GM19193 (cell line): ENCODE measurements around the gene PRXL2B.

Source experiments
- POLR2A ChIP-seq: IDR thresholded peaks from 4 replicates; pipeline ENCODE4 v1.6.1; 2011; ENCODE audit not compliant: insufficient read depth, insufficient read length; ENCODE audit errors: extremely low read depth

PRXL2B gene

GRCh38 chr1:2629627-2630497, 43.3 kb downstream of the PRXL2B start:
- TF ChIP-seq POLR2A: no peak

GRCh38 chr1:2630498-2631135, 44.0 kb downstream of the PRXL2B start:
- TF ChIP-seq POLR2A: no peak

DNA sequence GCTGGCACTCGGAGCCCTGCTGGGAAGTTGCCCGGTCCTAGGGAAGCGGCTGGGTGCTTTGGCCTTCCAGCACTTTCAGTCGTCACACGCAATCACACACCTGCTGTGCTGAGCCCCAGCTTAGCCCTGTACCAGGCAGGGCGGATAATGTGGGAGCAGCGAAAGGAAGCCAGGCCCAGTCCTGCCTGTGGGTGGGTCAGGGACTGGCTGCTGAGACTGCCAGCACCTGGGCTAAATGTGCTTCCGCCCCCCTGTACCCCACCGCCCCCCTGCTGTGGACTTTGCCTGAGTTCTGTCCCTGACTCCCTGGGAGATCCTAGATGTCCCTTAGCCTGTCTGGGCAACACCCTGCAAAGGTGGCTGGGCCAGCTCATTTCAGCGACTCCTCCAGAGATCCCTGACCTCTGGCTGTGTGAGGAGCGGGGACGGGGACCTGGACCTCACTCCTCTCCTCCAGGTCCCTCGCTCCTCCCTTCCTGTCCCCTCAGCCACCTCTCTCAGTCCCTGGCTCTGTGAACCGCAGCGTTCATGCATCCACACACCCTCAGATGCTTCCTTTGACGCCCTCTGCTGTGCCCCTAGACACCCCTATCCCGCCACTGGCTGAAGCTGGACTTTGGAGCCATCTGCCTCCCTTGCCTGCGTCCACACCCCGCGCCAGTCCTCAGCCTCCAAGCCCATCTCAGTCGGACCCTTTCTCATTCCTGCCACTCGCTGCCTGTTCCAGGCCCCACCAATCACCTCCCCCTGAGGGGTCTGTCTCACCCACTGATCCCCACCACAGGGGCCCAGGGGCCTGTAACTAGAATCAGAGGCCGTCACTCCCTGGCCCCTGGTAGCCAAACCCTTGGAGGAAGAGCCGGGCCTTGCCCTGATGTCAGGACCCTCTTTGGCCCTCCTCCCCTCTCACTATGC, 44.8 kb downstream of the PRXL2B start:
- TF ChIP-seq POLR2A: no peak

DNA sequence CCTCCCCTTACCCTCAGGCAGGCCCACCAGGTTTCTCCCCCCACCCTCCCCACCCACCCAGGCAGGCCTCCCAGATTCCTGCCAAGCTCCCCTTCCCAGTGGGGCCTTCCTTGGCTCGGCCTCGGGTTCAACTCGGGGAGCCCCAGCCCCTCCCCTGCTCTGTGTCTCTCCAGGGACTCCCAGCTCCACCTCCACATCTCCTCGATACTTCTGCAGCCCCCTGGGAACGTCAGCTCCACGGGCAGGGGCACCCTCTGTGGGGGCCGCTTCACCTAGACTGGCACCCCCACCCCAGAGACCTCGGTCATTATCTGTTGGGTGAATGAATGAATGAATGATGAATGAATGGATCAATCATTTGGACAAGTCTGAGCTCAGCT, 45.5 kb downstream of the PRXL2B start:
- TF ChIP-seq POLR2A: no peak

GRCh38 chr1:2632561-2633361, 46.2 kb downstream of the PRXL2B start, which contains the start of gene MMEL1:
Gene MMEL1 (minus strand): TSS chr1:2633016. CDS start chr1:2629484, 3,532 bp downstream.
- no peak for TF ChIP-seq POLR2A

GRCh38 chr1:2633366-2633935, 46.9 kb downstream of the PRXL2B start:
- no peak for TF ChIP-seq POLR2A

GRCh38 chr1:2633936-2634491, 47.4 kb downstream of the PRXL2B start:
- no peak for TF ChIP-seq POLR2A

DNA sequence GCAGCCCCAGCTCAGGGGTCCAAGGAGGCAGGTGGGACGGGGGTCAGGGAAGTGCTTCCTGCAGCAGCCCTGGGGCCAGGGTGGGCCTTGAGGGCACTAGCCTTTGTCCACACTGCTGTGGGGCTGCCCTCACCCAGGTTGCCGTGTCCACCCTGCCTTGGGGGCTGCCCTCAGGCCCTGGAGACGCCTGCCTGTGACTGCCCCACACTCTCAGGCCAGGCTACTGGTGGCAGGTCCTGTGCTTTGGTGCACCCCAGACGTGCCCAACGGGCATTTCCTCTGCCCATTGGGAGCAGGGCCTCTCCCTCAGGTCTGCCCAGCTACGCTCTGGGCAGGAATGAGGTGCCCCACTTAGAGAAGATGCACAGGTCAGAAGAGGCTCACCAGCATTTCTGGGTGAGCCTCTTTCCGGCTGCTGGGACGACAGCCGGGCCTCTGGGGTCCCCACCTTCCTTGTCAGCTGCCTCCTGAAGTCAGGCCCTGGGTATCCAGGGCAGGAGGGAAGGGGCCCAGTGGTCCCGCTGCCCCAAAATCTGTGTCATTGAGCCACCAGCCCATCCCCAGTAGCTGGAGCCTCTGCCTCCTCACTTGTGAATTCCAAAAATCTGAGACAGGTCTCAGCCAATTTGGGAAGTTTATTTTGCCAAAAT, 48.9 kb downstream of the PRXL2B start:
- no peak for TF ChIP-seq POLR2A

DNA sequence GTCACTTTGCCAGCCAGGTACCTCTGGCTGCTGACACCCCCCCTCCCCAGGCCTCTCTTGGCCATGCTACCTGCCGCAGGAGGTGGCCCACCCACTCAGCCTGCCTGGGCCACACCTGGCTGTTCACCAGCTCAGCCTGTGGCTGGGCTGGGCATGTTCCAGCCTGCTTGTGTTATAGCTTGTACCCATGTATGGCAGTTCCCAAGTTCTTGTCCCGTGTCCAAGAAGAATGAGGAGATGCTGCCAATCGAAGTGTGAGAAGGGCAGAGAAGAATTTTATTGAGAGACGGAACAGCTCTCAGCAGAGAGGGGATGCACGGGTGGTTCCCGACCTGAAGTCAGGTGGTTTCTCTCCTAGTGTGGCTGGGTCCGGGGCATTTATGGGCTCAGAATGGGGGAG, 50.2 kb downstream of the PRXL2B start:
- no peak for TF ChIP-seq POLR2A

GRCh38 chr1:2637442-2638145, 51.0 kb downstream of the PRXL2B start:
- no peak for TF ChIP-seq POLR2A

DNA sequence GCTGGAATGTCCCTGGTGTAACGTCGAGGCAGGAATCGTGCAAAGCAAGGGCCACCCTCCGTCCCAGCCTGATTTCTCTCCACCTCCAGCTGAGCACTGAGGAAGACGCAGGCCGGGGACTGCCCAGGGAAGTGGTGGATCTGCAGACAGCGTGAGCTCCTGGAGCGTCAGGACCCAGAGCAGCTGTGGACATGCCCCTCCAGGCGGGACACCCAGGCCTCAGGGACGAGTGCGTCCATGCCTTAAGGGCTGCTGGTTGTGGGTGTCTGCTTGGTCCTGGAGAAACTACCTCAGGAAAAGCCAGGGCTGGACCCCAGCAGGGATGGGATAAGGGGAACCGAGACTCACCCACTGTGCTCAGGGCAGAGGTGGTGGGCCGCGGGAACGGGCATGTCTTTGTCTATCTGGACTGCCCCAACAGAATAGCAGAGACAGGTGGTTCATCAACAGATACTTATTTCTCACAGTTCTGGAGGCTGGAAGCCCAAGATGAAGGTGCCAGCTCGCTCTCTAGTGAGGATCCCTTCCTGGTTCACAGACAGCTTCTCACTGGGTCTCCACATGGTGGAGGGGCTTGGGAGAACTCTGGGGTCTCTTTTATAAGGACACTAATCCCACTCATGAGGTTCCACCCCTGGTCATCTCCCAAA, 52.0 kb downstream of the PRXL2B start:
- TF ChIP-seq POLR2A: no peak

GRCh38 chr1:2639203-2639602, 52.6 kb downstream of the PRXL2B start:
- no peak for TF ChIP-seq POLR2A
